NCI-H1092 (cell line): Measurements from ENCODE around the gene SERPINA6.
"Not testable (repeated sequence)": the region's sequence is repeated elsewhere in the genome, so short reads cannot be mapped to it uniquely, and the experiment has no call there.

Experiments
- DNase-seq: peaks from one replicate; lab custom pipeline; 2025; lab: John Stamatoyannopoulos, UW

Gene SERPINA6

DNA sequence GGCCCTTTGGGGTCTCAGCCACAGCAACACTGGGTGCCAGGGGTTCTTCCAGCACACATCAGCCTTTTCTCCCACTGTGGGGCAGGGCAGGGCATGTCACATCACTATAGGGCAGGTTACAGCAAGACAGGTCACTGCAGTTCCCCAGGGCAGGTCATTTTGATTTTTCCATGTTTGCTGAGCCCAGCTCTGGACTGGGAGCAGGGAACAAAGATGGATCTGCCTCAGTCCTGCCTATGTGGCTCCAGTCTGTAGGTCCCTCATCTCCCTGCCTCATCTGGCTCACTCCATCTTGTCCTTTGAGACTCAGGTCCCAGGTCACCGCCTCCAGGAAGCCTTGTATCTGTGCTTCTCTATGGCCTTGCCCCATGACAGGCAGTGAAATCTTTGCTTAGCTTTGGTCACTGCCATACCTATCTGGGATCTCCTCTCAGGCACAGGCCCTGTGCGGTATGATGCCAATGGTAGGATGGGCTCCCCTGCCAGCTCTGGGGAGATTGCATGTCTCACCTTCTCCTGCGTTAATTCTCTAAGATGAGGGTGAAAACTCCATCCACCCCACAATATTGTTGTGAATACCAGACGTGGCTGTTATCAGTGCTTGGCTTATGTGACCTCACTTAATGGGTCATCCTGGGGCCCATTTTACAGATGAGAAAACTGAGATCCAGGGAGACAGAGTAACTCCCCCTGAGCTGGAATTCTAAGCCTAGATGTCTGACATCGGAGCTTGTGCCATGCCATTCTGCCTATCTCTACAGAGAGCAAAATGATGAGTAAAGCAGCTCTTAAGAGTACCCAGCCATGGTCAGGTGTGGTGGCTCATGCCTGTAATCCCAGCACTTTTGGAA lies 1.5 kb downstream of the SERPINA6 start:
- no peak for DNase-seq

DNA sequence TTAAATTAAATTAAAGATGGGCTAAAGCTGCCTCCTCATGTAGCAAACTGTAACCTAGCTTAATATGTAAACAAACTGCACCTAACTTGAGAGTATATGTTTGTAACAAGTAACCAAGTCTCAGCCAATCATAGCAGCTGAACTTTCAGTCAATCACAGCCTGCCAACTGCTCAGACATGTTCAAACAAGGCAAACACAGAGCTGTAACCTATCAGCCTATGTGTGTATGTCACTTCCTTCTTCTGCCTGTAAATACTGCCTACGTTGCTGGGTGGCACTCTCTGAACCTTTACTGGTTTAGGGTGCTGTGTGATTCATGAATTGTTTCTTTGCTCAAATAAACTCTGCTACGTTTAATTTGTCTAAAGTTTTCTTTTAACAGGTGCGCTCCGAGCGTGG lies 2.9 kb downstream of the SERPINA6 start:
- DNase-seq, result no peak

DNA sequence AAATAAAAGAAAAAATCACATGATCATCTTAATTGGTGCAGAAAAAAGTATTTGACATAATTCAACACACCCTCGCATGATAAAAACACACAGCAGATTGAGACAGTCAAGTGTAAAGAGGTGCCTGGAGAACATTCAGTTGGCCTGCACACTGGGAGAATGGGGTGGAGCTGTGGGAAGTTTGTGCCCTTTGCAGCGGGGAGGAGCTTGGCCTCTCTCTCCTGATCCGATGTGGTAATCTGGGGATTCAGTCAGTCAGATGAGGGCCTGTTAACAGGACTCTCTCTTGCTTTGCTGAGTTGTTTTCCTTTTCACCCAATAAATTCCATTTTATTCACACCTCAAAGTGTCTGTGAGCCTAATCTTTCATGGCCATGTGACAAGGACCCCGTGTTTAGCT lies 5.9 kb downstream of the SERPINA6 start:
- no peak for DNase-seq

DNA sequence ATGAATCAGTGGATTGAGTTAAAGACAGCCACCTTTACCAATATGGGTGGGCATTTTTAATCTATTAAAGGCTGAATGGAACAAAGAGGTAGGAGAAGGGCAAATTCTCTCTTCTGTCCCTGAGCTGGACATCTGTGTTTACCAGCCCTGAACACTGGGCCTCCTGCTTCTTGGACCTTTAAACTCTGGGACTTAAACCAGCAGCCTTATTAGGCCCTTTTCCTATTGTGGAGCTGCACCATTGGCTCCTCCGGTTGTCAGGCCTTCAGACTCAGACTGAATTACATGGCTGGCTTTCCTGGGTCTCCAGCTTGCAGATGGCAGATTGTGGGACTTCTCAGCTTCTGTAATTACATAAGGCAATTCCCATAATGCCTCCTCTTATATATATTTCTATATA lies 6.4 kb downstream of the SERPINA6 start:
- no peak for DNase-seq

DNA sequence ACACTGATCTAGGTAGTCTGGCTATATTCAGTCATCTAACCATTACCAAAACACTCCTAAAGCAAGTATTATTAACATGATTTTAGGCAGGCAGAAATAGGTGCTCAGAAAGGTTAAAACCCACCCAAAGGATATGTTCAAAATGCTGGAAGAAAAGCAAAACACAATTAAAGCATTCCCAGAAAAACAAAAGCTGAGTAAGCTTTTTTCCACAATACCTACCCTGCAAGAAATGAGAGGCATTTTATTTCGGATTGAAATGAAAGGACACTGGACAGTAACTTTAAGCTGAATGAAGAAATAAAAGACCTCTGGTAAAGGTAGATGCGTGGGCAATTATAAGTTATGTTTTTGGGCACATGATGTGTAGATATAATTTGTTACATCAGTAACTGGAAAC lies 8.2 kb downstream of the SERPINA6 start:
- DNase-seq, result no peak

DNA sequence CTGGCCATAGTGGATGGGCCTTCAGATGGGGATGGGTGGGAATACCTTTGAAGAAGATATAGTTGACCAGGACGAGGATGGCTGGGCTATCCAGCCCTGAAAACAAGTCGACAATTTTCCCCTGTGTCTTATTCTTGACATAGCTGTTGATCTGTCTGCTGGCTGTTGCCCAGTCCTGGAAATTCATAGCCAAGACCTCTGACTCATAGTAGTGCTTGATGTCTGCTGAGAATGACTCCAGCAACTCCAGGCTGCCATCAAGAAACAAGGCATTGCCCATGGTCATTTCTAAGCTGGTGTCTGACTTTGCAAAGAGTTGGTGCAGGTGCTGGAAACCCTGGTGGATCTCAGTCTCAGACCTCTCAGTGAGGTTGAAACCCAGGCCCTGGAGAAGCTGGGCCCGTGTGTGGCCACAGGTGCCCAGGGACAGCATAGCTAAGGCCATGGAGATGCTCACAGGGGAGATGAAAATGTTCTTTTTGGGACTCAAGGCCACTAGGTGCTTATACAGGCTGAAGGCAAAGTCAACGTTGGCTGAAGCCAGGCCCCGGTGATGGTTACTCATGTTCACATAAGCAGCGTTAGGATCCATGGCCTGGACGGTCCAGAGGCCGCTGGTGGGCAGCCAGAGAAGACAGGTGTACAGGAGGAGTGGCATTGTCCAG lies 9.0 kb downstream of the SERPINA6 start:
- no peak for DNase-seq

DNA sequence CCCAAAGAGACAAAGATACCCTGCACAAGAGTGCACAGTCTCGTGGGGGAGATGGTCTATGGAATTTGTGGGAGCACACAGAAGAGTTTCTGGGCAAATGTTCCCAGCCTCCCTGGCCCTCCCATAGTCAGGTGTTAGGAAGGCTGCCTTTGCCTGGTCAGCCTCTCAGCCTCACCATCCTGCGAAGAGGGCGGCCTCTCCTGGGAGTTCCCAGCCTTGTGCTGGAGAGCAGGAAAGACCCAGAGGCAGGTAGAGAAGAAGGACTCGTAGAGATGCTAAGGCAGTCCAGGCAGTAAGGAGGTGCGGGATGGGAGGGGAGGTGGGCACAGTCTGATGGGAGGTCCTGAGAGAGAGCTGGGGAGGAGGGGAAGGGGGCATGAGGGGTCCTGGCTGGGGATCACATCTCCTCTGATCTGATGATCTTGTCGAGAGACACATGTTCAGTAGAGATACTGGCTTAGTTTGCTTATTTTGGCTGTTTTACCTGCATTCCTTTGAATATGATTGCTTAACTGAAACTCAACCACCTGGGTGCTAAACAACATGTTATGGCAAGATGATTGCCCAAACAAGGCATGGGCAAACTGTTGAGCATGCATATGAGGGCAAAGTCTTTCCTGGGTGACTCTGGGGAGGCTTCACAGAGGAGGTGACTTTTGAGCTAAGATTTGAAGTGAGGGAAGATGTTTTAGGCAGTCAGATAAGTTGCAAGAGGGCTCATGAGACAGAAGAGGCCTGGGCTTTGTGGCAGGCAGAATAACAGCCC lies 10.5 kb downstream of the SERPINA6 start:
- no peak for DNase-seq

DNA sequence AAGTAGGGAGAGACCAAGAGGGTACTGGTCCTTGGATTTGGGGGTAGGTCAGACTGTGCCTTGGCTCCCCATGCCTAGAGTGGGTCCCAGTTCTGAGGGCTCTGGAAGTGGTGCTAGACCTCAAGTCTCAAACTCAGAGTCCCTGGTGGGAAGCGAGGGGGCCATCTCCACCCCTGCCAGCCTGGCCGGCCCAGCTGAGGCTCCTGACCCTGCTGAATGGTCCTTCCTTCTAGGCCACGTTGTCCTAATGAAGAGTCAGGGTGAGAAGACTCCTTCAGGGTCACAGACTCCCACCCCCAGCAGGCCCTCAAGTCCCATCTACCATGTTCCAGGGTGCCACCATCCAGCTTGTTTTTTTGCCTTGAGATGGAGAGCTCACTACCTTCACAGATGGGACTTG lies 12.9 kb downstream of the SERPINA6 start:
- no peak for DNase-seq

DNA sequence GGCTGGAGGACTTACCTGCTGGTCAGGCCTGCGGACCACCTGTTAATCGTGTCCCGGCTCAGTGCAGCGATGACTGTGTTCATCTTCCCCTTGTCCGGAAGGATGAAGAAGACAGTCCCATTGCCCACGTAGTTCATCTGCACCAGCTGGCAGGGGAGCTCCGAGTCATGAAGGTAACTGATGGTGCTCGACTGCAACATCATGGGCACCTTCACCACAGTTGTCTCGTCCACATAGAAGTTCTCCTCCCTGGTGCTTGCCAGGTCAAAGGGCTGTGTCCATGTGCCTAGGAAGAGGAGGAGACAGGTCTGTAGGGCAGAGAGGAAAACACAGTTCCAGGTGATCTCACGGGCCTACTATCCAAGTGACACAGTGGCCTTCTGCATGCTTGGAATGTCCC lies 13.4 kb downstream of the SERPINA6 start:
- no peak for DNase-seq

DNA sequence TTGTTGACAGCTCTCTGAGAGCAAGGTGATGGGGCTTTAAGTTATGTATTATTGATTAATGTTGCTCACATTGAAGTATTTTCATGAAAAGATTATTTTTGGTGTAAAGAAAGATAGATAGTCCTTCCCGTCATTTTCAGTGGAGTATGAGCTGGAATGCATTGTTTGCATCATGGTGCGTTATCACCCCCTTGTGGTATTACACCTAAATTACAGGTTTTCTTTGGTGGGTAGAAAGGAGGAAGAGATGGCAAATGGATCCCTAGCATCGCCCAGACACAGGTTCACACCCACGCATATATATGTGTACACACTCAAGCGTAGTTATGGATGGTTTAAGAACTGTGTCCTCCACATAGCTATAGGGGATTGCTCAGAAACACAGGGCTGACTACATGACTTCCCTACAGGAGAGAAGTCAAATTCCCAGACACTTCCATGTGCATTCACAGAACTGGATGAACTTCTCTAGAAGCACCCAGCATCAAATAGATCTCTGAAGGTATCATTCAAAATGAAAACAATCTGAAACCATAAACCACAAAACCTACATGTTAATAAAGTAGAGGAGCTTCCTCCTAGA lies 15.6 kb downstream of the SERPINA6 start:
- DNase-seq, result no peak

DNA sequence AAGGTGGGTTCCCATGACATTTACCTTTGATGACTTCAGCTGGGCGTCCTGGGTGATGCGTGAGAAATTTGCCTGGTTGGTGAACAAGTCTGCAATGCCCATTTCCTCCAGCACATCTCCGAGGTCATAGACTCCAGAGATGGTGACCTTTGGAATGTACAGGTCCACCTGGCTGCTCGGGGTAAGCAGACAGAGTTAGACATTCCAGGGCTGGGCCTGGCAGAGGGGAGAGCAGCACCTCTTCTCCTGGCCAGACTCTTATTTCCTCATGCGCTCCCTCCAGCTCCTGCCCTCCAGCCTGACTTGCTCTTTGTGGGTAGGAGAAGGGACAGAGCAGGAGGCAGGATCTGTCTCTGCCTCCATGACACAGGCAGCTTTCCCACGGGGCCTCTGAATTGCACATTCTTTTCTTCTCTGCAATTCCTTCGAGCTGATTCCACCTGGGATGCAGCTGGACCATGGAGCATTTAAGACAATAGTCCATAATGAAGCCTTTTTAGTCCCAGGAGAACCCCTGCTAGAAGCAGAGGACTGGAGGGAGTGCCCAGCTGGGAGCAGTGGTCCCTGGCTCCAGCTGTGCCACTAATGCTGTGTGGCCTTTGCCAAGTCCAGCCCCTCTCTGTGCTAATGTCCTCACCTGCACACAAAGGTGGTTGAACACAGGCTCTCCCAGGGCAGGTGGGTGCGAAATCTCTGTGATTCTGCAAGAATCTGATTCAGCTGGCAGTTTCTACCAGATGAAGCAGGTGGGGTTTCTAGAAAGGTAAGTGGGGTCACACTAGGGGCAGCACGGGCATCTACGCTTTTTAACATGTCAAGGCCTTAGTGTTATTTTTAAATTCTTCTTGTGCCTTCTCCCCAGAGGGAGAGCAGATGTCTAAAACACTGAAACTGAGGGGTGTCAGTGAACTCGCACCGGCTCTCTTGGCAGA lies 16.8 kb downstream of the SERPINA6 start:
- no peak for DNase-seq

DNA sequence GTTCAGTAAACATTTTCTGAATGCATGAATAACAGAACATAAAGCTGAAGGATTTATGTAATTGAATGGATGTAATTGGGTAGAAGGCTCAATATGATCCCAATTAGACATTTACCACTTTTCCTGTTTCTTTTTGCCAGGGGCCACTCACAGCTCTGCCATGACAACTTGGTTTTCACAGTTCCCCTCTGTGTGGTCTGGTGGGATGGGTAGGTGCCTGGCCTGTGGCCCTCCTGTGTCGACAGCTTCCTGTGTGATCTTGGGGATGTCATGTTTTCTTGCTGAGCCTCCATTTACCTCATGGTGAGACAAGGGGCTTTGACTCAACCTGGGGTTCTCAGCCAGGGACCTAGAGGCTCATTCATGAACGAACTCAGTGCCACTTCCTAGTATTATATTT lies 17.5 kb downstream of the SERPINA6 start:
- DNase-seq, result no peak

DNA sequence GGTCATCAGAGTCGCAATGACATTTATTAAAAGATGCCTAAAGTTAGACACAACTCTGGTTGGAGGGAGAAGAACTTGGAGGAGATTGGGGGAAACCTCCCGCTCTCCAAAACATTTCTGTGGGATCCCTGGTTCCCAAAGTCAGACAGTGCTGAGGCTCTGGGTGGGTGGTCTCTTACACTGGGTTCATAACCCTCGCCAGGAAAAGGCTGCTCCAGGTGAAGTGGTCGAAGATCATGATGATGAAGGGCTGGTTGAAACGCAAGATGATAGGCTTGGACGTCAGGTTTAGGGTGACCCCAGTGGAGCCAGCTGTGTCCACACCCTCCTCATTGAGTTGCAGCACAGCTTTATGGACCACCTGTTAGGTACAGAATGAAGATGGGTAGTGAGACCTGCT lies 18.9 kb downstream of the SERPINA6 start:
- no peak for DNase-seq

DNA sequence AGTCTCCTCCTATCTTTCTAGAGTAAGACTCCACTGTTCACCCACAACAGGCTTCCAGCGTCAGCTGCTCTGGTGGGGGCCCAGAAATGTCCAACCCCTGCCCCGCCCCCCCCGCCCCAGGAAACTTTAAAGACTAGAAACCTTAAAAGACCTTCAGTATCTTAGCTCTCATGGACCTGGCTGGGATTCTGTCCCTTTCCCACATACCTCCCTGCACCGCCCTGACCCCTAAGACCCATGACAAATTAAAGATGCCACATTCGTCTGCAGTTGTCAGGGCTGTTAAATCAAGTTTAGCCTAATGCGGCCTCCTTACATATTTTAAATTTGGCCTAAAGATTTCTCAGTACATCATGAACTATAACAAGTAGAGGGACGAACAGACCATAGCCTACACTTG lies 20.0 kb downstream of the SERPINA6 start:
- no peak for DNase-seq

DNA sequence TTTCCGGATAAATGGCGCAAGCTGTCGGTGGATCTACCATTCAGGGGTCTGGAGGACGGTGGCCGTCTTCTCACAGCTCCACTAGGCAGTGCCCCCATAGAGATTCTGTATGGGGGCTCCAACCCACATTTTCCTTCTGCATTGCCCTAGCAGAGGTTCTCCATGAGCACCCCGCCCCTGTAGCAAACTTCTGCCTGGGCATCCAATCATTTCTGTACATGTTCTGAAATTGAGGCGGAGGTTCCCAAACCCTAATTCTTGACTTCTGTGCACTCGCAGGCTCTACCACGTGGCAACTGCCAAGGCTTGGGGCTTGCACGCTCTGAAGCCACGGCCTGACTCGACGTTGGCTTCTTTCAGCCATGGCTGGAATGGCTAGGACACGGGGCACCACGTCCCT lies 25.0 kb downstream of the SERPINA6 start:
- no peak for DNase-seq

DNA sequence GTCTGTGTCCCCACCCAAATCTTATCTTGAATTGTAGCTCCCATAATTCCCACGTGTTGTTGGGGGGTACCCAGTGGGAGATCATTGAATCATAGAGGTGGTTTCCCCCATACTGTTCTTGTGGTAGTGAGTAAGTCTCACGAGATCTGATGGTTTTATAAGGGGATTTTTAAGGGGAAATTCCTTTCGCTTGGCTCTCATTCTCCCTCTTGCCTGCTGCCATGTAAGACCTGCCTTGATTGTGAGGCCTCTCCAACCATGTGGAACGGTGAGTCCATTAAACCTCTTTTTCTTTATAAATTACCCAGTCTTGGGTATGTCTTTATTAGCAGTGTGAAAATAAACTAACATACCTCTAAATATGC lies 27.0 kb downstream of the SERPINA6 start:
- not testable (repeated sequence) for DNase-seq

DNA sequence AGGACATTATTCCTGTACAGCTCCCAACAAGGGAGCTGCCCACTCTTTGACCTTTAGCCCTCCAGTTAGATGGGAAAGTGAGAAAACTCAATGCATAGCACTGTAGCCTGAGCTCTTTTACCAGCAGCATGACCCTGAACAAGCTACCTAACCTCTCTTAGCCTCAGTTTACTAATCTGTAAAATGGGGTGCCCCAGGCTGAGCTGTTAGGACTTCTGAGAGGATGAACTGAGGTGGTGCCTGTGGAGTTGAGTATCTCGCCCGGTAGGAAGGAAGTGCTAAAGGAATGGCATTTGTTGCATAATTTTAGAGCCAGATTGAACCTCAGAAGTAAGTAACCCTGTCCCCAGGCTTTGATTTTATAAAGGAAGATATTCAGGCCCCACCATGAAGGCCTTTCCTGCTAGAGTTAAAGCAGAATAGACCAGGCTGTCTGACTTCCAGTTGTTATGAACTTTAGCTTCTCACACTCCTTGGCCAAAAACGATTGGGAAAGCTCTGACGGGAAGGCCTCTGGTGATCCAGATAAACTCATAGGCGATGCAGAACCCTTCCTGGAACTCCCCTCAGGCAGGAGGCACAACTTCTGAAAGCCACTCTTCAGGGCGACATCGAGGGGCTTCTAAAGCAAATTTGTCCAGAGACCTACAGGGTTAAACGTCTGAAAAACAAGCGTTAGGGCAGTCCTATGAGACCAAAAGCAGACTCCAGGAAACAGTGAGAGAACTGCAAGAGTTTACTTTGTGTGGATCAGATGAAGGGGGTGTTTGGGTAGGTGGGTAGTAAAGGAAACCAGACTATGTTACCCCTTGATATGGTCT lies 27.6 kb downstream of the SERPINA6 start:
- DNase-seq, result no peak

DNA sequence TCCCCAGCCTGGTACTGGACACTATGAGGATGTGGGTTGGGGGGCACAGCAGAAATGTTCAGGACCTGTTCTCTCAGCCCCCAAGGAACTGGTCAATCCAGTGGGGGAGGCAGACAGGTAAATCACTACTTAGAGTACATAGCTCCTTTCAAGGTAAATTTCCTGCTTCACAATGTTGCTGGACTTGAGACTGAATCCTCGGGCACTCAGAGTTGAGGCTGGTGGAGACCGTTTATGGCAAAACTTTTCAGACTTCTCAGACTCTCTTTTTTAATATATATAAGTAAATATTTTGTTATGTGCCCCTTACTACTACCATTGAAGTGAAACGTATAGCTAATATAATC lies 29.6 kb downstream of the SERPINA6 start:
- DNase-seq, result no peak

DNA sequence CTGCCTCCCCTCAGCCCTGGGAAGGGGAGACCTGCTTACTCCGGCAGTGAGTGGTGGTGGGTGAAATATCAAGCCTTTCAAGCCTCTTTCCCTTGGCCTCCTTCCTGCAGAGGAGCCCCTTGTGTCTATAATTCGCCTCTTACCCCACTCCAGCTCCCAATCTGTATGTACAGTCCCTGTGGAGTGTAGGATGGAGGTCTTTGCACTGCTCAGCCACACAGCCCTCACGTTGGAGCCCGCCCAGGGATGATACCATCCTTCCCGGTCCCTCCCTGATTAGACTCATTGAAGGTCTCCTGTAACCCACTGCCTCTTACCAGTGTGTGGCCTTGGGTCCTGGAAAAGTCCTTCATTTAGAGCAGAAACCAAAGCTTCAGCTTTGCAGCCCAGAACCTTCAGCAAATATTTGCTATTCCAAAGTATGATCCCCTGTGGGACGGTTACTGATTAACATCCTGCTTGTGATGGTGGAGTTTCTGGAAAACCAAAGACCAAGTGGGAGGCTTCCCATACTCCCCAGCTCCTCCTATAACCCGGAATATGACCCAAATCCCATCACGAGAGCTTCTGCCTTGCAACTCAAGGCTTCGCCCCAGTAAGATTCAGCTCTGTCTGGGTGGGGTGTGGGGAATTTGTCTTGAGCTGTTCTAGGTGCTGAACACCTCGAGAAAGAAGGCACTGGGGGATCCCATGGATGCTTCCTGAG lies 30.1 kb downstream of the SERPINA6 start, which contains the start of gene SERPINA10:
Gene SERPINA10, minus strand, starts transcription at position 397 of the 706 bp plus-strand sequence. CDS start 2,675 bp downstream, outside the sequence.
- DNase-seq, result no peak

DNA sequence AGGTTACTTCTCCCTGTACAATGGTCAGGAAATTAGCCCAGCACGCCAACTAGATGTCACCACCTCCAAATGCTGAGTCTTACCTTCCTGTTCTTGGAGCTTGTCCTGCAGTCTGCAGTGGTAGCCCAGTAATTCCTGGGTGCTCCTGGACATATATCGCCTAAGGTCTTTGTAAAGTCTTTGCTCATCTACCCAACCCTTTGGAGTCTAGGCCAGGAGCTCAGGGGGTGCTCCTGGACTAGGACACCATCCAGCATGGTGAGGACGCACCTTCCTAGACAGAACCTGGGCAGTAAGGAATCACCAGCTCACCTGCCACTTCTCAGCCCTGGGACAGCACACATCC lies 30.6 kb downstream of the SERPINA6 start:
- DNase-seq, result no peak
